22Rv1 (cell line): ENCODE measurements around the gene WNK1.

Source experiments
- H3K27ac ChIP-seq: fragments of 450-650 bp; 2 replicates; pipeline ENCODE4 v1.5.1; 2017
- CTCF ChIP-seq: fragments of 450-650 bp; IDR thresholded peaks from 2 replicates; pipeline ENCODE4 v1.5.1; 2017; ENCODE audit warnings: mild to moderate bottlenecking
- ZFX ChIP-seq: fragments of 450-650 bp; IDR thresholded peaks from 2 replicates; pipeline ENCODE4 v1.6.1; 2017; ENCODE audit warnings: antibody characterized with exemption, borderline replicate concordance

Gene WNK1

GRCh38 chr12:718756-719102, 33.6 kb upstream of the WNK1 start:
- H3K27ac ChIP-seq: no peak overlapping the region
- TF ChIP-seq CTCF (no peak), ZFX (no peak)

DNA sequence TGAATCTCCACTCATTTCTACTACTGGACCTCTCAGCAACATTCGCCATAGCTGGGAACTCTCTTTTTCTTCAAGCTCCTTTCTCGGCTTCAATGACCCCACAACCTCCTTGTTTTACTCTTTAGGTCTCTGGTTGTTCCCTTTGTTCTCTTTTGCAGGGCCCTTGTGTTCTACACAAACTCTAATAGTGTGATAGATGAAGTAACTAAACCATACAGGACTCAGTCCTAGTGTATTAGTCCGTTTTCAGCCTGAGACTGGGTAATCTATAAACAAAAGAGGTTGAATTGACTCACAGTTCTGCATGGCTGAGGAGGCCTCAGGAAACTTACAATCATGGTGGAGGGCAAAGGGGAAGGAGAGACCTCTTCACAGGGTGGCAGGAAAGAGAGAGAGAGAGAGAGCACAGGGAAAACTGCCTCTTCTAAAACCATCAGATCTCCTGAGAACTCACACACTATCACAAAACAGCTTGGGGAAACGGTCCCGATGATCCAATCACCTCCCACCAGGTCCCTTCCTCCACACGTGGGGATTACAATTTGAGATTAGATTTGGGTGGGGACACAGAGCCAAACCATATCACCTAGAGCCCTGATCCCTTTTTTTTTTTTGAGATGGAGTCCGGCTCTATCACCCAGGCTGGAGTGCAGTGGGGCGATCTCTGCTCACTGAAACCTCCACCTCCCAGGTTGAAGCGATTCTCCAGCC, 32.0 kb upstream of the WNK1 start:
- H3K27ac ChIP-seq: no peak overlapping the region
- TF ChIP-seq ZFX (no peak), CTCF (no peak)

DNA sequence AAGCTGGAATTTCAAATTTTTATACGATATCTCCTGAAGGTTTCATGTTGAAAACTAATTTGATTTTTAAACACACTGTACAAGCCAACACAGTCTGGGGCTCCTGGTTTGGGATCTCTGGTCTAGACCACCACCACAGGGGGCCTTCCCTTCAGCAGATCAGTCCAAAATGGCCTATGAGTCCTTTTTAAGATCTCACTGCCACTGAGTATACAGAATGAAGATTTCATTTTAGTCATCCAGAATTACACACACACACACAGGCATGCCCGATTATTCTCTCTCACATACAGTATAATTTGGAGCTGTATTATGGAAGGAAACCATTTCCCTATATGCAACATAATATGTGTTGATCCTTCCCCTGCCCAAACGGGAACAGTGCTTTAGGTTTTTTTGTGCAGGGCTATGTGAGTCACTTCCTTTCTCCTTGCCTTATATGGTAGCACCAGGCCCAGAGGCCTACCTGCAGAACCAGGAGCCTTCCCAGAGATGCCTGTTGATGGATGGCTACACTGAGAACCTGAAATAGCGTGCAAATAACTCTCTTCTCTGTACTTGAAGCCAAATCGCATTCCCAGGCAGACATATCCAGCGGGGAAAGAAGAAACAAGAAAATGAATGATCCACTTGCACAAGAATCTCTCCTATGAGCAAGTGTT, 28.1 kb upstream of the WNK1 start:
- H3K27ac ChIP-seq: no peak overlapping the region
- TF ChIP-seq CTCF (no peak), ZFX (no peak)

DNA sequence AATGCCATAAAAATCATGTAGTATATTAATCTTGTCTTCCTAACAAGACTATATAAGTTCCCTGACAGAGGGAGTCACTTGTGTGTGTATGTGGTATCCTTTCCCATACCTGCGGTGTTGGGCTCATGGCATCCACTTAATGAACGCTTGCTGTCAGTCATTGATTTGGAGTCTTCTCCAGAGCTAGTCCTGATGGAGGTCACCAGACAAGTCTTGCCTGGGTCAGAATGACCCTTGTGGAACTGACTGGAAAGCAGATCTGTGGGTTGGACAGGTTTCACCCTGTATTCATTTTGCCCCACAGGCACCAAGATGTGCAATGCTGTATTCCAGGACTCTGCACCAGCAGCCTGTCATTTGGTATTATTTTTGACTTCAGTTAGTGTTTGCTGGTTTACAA, 27.3 kb upstream of the WNK1 start:
- no peak overlapping the region for H3K27ac ChIP-seq
- no peak for TF ChIP-seq CTCF

DNA sequence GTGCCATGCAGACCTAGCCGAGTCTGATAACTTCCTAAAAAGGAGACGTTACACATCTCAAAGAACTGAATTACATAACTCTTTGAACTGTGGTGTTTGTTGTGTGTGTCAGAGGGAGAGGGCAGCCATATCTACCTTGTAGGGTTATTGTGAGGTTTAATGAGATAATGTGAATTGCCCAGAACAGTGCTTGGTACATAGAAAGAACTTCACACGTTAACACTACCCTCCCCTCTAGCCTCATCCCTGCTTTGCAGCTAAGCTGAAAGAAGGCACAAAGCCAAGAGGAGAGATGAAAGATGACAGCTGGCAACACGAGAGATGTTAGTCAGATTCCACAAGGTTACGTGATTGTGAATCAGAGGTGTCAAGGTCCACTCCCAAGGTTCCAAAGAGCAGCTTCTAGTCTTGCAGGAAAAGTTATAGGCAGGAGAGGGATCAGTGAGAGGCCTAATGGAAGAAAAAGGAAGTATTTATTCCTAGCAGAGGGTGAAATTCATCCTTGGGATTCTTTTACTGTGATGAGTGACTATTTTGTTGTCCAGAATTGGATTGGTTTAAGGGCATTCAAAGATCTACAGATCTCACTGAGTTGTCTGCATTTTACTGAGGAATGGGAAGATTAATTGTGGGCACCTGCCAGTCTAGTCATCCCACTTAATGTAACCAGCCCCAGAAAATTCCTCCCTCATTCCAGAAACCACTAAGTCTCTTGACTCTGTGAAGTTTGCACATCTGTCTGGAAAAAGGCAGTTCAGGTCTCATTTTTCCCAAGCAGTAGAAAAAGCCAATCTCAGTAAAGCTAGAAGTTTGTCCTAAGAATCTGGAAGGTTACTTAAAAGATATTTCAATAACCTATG, 25.9 kb upstream of the WNK1 start:
- TF ChIP-seq ZFX (no peak), CTCF (no peak)
- H3K27ac ChIP-seq: no peak overlapping the region

DNA sequence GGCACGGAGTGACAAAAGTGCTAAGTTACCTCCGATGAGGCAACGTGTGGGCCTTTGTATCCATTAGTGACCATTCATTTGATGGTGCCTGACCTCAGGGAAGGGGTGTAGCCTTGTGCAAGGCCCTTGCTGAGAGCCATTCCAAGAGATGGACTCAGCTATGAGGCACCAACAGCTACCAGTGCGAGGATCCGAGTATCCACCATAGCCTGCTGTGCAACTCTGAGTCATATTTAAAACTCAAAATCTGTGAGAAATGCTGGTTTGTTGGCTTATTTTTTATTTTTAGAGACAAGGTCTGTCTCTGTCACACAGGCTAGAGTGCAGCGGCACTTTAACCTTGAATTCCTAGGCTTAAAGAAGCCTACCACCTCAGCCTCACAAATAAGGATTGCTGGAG, 25.1 kb upstream of the WNK1 start:
- TF ChIP-seq ZFX: no peak
- no peak for TF ChIP-seq CTCF
- no peak overlapping the region for H3K27ac ChIP-seq

DNA sequence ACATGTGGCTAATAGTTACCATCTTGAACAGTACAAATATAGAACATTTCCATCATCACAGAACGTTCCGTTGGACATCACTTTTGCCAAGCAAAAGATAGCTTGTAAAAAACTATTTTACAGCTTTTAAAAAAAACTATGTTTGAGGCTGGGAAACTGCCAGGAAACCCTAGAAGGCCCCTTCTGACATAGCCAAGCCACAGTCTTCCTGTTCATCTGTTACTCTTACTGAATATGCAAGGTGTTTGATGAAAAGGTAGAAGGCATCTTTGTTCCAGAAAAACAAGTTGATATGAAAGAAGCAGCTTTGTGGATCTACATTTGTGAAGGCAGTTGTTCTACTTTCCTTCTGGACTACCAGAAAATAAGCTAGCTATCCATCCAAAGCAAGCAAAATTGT, 23.6 kb upstream of the WNK1 start:
- TF ChIP-seq ZFX (no peak), CTCF (no peak)
- H3K27ac ChIP-seq: no peak overlapping the region
